Thyroid gland (tissue), 4 donors: ENCODE results near the gene PGM5. TPM values are rescaled to one million over a fixed set of nuclear protein-coding genes. Genes with fewer than 3 reads are reported as not detected.
A peak's percentile ranks its signal among the peaks of the same experiment; 100 is the strongest.

Experiments used
- DNase-seq, 2 donors: peaks; one replicate each; pipeline ENCODE4 v3.0.0-alpha.2; 2019
- H3K27ac ChIP-seq, 3 donors: fragments of 200-600 bp; sonication (generic); 1 replicate in 2 of 3; 2 replicates in 1 of 3; pipeline ENCODE4 v1.5.1; 2016 to 2019; ENCODE audit warnings: mild to moderate bottlenecking in 1 of 3, moderate library complexity in 1 of 3
- H3K27me3 ChIP-seq: fragments of 200-600 bp; sonication (generic); one replicate; pipeline ENCODE4 v1.5.1; 2019
- H3K36me3 ChIP-seq, 2 donors: fragments of 200-600 bp; sonication (generic); one replicate each; pipeline ENCODE4 v1.5.1; 2016 to 2019
- H3K4me1 ChIP-seq, 2 donors: fragments of 200-600 bp; sonication (generic); one replicate each; pipeline ENCODE4 v1.5.1; 2017 to 2019
- H3K4me3 ChIP-seq, 3 donors: fragments of 200-600 bp; sonication (generic); replicated peaks in 1 of 3; 1 replicate in 2 of 3; 2 replicates in 1 of 3; pipeline ENCODE4 v1.5.1; 2016; ENCODE audit warnings: mild to moderate bottlenecking in 1 of 3
- H3K9me3 ChIP-seq: fragments of 200-600 bp; sonication (generic); one replicate; pipeline ENCODE4 v1.5.1; 2017
- POLR2A ChIP-seq, 2 donors: fragments of 450-650 bp; IDR thresholded peaks; one replicate each; pipeline ENCODE4 v1.6.1; 2017; ENCODE audit warnings: antibody characterized with exemption in 2 of 2, mild to moderate bottlenecking in 2 of 2, moderate library complexity in 1 of 2
- WGBS, 2 donors: methylation state at CpG; one replicate each; pipeline ENCODE4 v1.1.5; 2017; 5-methylcytosine and 5-hydroxymethylcytosine counted together
- intact Hi-C: fragments of 100-400 bp; cut with DNase I; formaldehyde crosslinking; loops from one replicate; pipeline ENCODE4 v1.15.1; 2023
- total RNA-seq, 4 donors: library from RNA; depleted of rRNA; stranded (reverse); fragments of >200 nt; gene quantifications; one replicate each; pipeline ENCODE4 v1.2.3, GENCODE V29; 2016
- TF ChIP-seq, protein P1 (sequence below), 6 experiments: fragments of 200-600 bp in 3 of 6; fragments of 450-650 bp in 3 of 6; sonication (generic) in 3 of 6; IDR thresholded peaks; one replicate each; pipeline ENCODE4 v1.5.1; 2016 to 2019; ENCODE audit warnings: antibody characterized with exemption in 6 of 6, mild to moderate bottlenecking in 2 of 6, inconsistent platforms in 1 of 6, moderate library complexity in 1 of 6

The PGM5 gene
- total RNA-seq, 4 donors from 2014 or later = 21.4 to 56.6 (median 29.0) TPM

DNA sequence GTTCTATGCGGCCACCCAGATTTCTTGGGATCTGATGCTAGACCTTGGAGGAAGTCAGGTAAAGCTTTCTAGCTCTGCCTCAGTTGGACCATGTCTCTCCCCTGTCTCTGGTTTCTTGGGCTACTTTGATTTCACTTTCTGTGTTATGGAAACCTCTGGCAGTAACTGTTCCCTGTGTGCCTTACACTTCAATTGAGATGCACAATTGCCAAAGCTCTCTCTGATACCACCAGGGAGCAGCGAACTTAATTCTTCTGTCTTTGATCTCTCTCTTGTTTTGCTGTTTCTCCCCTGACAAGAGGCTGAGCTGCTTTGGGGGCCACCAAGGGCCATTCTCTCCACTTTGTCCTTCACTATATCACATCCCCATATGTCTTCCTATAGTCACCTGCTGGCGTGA, 61.4 kb downstream of the PGM5 start:
- no peak overlapping the region for H3K27ac ChIP-seq
- intact Hi-C loops = no loop called here
- H3K36me3 ChIP-seq = no peaks in the 10 kb centered on the region
- H3K27me3 ChIP-seq = no peaks in the 10 kb centered on the region
- H3K4me1 ChIP-seq = no peaks in the 10 kb centered on the region
- DNase-seq = no peak
- no peak overlapping the region for H3K4me3 ChIP-seq
- TF ChIP-seq, protein P1, sequence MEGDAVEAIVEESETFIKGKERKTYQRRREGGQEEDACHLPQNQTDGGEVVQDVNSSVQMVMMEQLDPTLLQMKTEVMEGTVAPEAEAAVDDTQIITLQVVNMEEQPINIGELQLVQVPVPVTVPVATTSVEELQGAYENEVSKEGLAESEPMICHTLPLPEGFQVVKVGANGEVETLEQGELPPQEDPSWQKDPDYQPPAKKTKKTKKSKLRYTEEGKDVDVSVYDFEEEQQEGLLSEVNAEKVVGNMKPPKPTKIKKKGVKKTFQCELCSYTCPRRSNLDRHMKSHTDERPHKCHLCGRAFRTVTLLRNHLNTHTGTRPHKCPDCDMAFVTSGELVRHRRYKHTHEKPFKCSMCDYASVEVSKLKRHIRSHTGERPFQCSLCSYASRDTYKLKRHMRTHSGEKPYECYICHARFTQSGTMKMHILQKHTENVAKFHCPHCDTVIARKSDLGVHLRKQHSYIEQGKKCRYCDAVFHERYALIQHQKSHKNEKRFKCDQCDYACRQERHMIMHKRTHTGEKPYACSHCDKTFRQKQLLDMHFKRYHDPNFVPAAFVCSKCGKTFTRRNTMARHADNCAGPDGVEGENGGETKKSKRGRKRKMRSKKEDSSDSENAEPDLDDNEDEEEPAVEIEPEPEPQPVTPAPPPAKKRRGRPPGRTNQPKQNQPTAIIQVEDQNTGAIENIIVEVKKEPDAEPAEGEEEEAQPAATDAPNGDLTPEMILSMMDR (IDR thresholded peaks at IDR 0.05) = no peak
- TF ChIP-seq POLR2A (IDR thresholded peaks at IDR 0.05) = no peak
- no peaks in the 10 kb centered on the region for H3K9me3 ChIP-seq
- 75 to 91% methylated on average over 3 of the region's 3 CpGs for WGBS, 2 donors

DNA sequence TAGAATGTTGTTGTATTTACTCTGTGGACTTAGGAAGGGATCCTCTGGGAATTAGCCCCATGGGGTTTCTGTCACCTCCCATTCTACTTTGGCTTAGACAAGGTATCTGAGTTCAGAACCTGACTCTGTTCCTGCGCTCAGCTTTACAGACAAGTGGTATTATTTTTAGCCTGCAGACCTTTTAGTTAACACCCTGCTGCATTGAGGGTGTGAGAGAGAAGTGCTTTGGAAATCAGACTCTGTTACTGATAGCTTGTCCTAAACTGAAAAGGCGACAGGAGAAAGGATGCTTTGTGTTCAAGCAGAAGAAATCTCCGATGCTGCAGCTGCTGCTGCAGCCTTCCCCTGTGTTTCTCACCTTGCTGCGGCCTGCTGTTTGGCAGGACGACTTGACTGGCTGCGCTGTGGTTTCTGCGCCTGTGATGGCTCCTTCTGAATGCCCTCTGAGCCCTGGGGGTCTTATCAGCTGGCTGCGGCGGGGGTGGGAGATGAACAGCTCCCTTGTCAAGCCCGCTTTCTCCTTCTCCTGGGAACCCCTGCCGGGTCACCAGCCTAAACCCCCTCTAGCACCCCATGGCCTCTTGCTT, 61.9 kb downstream of the PGM5 start:
- no peaks in the 10 kb centered on the region for H3K4me1 ChIP-seq
- WGBS, 2 donors = 59 to 61% methylated on average over 11 of the region's 11 CpGs
- H3K9me3 ChIP-seq = no peaks in the 10 kb centered on the region
- H3K27ac ChIP-seq = no peak overlapping the region
- H3K4me3 ChIP-seq = no peak overlapping the region
- TF ChIP-seq POLR2A (IDR thresholded peaks at IDR 0.05) = no peak
- TF ChIP-seq, protein P1 (IDR thresholded peaks at IDR 0.05) = no peak
- no peaks in the 10 kb centered on the region for H3K36me3 ChIP-seq
- no peak for DNase-seq
- intact Hi-C loops = no loop called here
- no peaks in the 10 kb centered on the region for H3K27me3 ChIP-seq

DNA sequence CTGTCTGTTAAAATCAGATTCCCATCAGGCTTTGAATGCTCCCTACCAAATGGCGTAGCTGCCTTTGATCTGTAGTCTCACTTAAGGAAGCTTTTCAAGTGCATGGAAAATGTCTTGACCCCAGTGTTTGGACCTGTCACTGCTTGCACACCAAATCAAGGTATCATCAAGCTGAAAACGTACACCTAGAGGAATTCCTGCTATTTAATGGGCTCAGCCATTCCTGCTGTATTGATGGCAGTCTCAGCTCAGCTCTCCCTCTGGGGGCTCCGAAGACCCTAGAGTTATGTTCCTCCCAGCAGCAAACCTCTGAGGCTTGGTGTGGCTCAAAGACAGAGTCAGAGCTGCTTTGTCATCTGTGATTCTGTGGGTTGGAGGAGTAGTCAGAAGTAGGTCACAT, 63.5 kb downstream of the PGM5 start:
- intact Hi-C loops = no loop called here
- no peak overlapping the region for H3K27ac ChIP-seq
- WGBS, 2 donors = 54 to 71% methylated on average over 3 of the region's 3 CpGs

DNA sequence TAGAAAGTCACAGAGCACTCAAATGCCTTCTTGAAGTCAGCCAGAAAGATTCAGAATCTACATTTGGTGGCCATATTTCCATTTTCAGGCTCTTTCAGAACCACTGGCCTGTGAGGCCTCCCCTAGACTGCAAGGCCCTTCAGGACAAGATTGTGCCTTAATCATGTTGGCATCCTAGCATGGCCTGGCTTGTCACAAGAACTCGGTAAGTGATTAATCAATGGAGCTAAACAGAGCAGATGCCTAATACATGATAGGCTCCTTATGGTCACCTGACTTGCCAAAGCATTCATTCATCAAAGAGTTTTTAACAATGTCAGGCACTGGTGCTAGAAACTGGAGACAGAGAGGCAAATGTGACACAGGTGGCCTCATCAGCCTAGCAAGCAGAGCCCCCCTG, 70.3 kb downstream of the PGM5 start:
- no peak overlapping the region for H3K27ac ChIP-seq

More for the DNA sequence above, 63.5 kb downstream of the PGM5 start:
- H3K4me3 ChIP-seq = no peak overlapping the region
- H3K9me3 ChIP-seq = no peaks in the 10 kb centered on the region
- DNase-seq = no peak
- TF ChIP-seq POLR2A (IDR thresholded peaks at IDR 0.05) = no peak
- TF ChIP-seq, protein P1 (IDR thresholded peaks at IDR 0.05) = no peak
- H3K36me3 ChIP-seq = no peaks in the 10 kb centered on the region
- H3K27me3 ChIP-seq = no peaks in the 10 kb centered on the region
- no peaks in the 10 kb centered on the region for H3K4me1 ChIP-seq

More for the DNA sequence above, 70.3 kb downstream of the PGM5 start:
- no peak overlapping the region for H3K4me3 ChIP-seq
- no peaks in the 10 kb centered on the region for H3K36me3 ChIP-seq
- intact Hi-C loops = no loop called here
- WGBS, 2 donors = 32 to 50% methylated on average over 1 of the region's 1 CpG
- no peaks in the 10 kb centered on the region for H3K9me3 ChIP-seq
- H3K4me1 ChIP-seq = no peaks in the 10 kb centered on the region
- peak in 1 of 2 donors; percentile 1 for DNase-seq
- no peak for TF ChIP-seq POLR2A (IDR thresholded peaks at IDR 0.05)
- TF ChIP-seq, protein P1 (IDR thresholded peaks at IDR 0.05) = no peak
- no peaks in the 10 kb centered on the region for H3K27me3 ChIP-seq
